CD4-positive, CD25-positive, alpha-beta regulatory T cell (primary cell): Measurements from ENCODE around the gene NEB. TPM values are rescaled to one million over a fixed set of nuclear protein-coding genes. Genes with fewer than 3 reads are reported as not detected.
A peak's percentile ranks its signal among the peaks of the same experiment; 100 is the strongest.

Source experiments
- ATAC-seq, 2 donors: fragments of 150-1000 bp; cut with Tn5 transposase; one replicate each; pipeline ENCODE4 v1.10.0; 2021; ENCODE audit warnings: low read depth in 2 of 2, moderate number of reproducible peaks in 2 of 2, moderate library complexity in 1 of 2
- DNase-seq, 3 donors: peaks; one replicate each; pipeline versions ENCODE4 v3.0.0 to v3.0.0-alpha.2; 2012 to 2022; ENCODE audit warnings: mixed read lengths in 1 of 3
- H3K27ac ChIP-seq: one replicate; pipeline ENCODE4 v1.7.0; 2013; ENCODE audit warnings: mild to moderate bottlenecking, low read length; ENCODE audit not compliant: insufficient read depth, poor library complexity, severe bottlenecking
- H3K27me3 ChIP-seq: one replicate; pipeline ENCODE4 v1.7.0; 2013; ENCODE audit warnings: low read length; ENCODE audit not compliant: control insufficient read depth, insufficient read depth
- H3K36me3 ChIP-seq: one replicate; pipeline ENCODE4 v1.7.0; 2013; ENCODE audit warnings: mild to moderate bottlenecking, low read length, moderate library complexity; ENCODE audit not compliant: control insufficient read depth, insufficient read depth
- H3K4me1 ChIP-seq: 2 replicates; pipeline ENCODE4 v1.7.0; 2013; ENCODE audit warnings: mild to moderate bottlenecking, low read length; ENCODE audit not compliant: insufficient read depth, control insufficient read depth, poor library complexity, severe bottlenecking
- H3K4me3 ChIP-seq: one replicate; pipeline ENCODE4 v1.7.0; 2013; ENCODE audit warnings: low read depth, mild to moderate bottlenecking, low read length, moderate library complexity
- H3K9me3 ChIP-seq, 2 experiments: 1 replicate in 1 of 2; 2 replicates in 1 of 2; pipeline ENCODE4 v1.7.0; 2013; ENCODE audit warnings: low read length in 2 of 2, mild to moderate bottlenecking in 1 of 2, moderate library complexity in 1 of 2; ENCODE audit not compliant: control insufficient read depth in 2 of 2
- H3K27ac Mint-ChIP-seq, 3 donors: one replicate each; pipeline ENCODE4 v1.8.0; 2020 to 2022; ENCODE audit warnings: mild to moderate bottlenecking in 3 of 3, mixed read lengths in 3 of 3, moderate library complexity in 2 of 3
- H3K27me3 Mint-ChIP-seq: one replicate; pipeline ENCODE4 v1.8.0; 2022; ENCODE audit warnings: mild to moderate bottlenecking, mixed read lengths
- H3K36me3 Mint-ChIP-seq: one replicate; pipeline ENCODE4 v1.8.0; 2020; ENCODE audit warnings: mixed read lengths
- H3K4me1 Mint-ChIP-seq, 4 donors: one replicate each; pipeline ENCODE4 v1.8.0; 2020 to 2022; ENCODE audit warnings: mixed read lengths in 4 of 4, mild to moderate bottlenecking in 1 of 4
- H3K4me3 Mint-ChIP-seq, 4 donors: one replicate each; pipeline ENCODE4 v1.8.0; 2020 to 2022; ENCODE audit warnings: mild to moderate bottlenecking in 4 of 4, mixed read lengths in 4 of 4, moderate library complexity in 3 of 4
- H3K9me3 Mint-ChIP-seq, 7 donors: one replicate each; pipeline ENCODE4 v1.8.0; 2020 to 2022; ENCODE audit warnings: mixed read lengths in 7 of 7, mild to moderate bottlenecking in 3 of 7, moderate library complexity in 2 of 7
- polyA plus RNA-seq, 4 donors: library from polyadenylated mRNA; unstranded; fragments of 300-500 nt; fragmentation: Illumina TruSeq; gene quantifications; one replicate each; pipeline ENCODE4 v1.2.3, GENCODE V29; 2021
- total RNA-seq: library from RNA; stranded (reverse); gene quantifications from one replicate; pipeline ENCODE4 v1.2.3, GENCODE V29; 2022

NEB gene
- total and polyA plus RNA-seq, 5 donors from 2014 or later = 0.06 to 1.3 (median 0.24) TPM; not detected in 1

DNA sequence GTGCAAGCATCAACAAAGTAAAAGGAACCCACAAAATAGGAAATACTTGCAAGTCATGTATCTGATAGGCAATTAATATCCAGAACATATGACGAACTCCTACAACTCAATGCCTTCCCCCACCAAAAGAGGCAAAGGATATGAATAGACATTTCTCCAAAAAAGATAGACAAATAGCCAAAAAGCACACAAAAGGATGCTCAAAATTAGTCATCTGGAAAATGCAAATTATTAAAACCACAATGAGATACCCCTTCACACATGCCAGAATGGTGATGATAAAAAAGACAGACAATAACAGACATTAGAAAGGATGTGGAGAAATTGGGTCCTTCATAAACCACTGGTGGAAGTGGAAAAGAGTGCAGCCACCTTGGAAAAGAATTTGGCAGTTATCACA lies 248.2 kb downstream of the NEB start:
- no peak overlapping the region for H3K4me3 ChIP-seq
- H3K4me1 ChIP-seq = no peaks in the 10 kb centered on the region
- Mint-ChIP-seq H3K4me3 (no peak overlapping the region), H3K36me3 (peaks cover 40% of the 10 kb centered on the region), H3K27me3 (no peaks in the 10 kb centered on the region), H3K4me1 (peaks cover 3 to 12% (median 5%) of the 10 kb centered on the region in 4 donors), H3K27ac (no peak overlapping the region), H3K9me3 (no peaks in the 10 kb centered on the region)
- no peak overlapping the region for H3K27ac ChIP-seq
- peaks cover 8% of the 10 kb centered on the region for H3K36me3 ChIP-seq
- no peaks in the 10 kb centered on the region for H3K9me3 ChIP-seq
- H3K27me3 ChIP-seq = no peaks in the 10 kb centered on the region
- DNase-seq (no peak), ATAC-seq (no peak)

DNA sequence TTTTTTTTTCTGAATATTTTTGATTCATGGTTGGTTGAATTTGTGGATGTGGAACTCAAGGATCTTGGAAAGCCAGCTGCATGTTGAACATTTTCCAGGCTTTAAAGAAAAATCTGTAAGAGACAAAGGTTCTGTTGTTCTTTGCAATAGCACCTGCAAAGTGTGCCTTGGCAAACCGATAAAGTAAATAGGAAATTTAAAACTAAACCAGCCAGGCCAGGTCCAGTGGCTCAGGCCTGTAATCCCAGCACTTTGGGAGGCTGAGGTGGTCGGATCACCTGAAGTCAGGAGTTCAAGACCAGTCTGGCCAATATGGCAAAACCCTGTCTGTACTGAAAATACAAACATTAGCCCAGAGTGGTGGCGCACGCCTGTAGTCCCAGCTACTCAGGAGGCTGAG lies 250.2 kb downstream of the NEB start:
- no peak overlapping the region for H3K27ac ChIP-seq
- Mint-ChIP-seq H3K4me1 (peaks cover 3 to 12% (median 8%) of the 10 kb centered on the region in 4 donors), H3K36me3 (peaks cover 36% of the 10 kb centered on the region), H3K27ac (no peak overlapping the region), H3K4me3 (no peak overlapping the region), H3K9me3 (no peaks in the 10 kb centered on the region), H3K27me3 (no peaks in the 10 kb centered on the region)
- no peaks in the 10 kb centered on the region for H3K9me3 ChIP-seq
- H3K27me3 ChIP-seq = no peaks in the 10 kb centered on the region
- DNase-seq = no peak
- no peak for ATAC-seq
- peaks cover 11% of the 10 kb centered on the region for H3K36me3 ChIP-seq
- H3K4me1 ChIP-seq = no peaks in the 10 kb centered on the region
- H3K4me3 ChIP-seq = no peak overlapping the region

DNA sequence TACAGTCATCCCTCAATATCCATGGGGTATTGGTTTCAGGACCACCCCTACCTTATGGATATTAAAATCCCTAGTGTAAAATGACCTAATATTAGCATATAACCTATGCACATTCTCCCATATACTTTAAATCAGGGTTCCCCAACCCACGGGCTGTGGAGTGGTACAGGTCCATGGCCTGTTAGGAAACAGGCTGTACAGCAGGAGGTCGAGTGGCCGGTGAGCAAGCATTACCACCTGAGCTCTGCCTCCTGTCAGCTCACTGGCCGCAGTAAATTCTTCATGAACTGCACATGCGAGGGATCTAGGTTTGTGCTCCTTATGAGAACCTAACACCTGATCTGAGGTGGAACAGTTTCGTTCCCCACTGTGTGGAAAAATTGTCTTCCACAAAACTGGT lies 250.7 kb downstream of the NEB start:
- no peaks in the 10 kb centered on the region for H3K27me3 ChIP-seq
- DNase-seq = no peak
- Mint-ChIP-seq H3K36me3 (peaks cover 42% of the 10 kb centered on the region), H3K27me3 (no peaks in the 10 kb centered on the region), H3K9me3 (no peaks in the 10 kb centered on the region), H3K4me3 (no peak overlapping the region), H3K4me1 (peaks cover 3 to 18% (median 8%) of the 10 kb centered on the region in 4 donors), H3K27ac (no peak overlapping the region)
- no peak overlapping the region for H3K4me3 ChIP-seq
- no peaks in the 10 kb centered on the region for H3K4me1 ChIP-seq
- no peak for ATAC-seq
- H3K27ac ChIP-seq = no peak overlapping the region
- H3K36me3 ChIP-seq = peaks cover 11% of the 10 kb centered on the region
- no peaks in the 10 kb centered on the region for H3K9me3 ChIP-seq

DNA sequence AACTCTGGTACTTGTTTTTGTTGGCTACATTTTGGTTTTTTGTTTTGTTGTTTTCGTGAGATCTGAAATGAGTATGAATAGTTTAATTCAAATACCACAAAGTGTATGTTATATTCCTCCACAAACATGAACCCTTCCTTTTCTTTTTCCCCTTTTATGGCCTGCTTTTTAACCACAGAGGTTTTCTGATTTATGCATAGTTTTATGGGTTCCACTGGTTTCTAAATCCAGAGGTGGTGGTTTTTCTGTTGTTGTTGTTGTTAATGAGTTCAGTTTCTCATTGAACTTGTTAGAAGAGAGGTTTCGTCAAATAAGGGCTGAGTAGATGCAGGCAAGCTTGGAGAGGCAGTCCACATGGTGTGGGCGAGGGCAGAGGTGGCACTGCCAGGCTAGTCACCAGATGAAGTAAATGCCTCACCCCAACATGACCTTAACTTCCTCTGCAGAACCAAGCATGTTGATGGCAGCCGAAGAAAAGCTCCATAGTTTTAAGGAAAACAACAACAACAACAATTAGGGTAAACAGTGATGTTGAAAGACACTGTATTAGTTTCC lies 252.0 kb downstream of the NEB start:
- Mint-ChIP-seq H3K4me3 (no peak overlapping the region), H3K27me3 (no peaks in the 10 kb centered on the region), H3K4me1 (peaks cover 3 to 19% (median 8%) of the 10 kb centered on the region in 4 donors), H3K27ac (peak overlapping the region in 2 of 3 donors; percentile 18 to 80), H3K36me3 (peaks cover 45% of the 10 kb centered on the region), H3K9me3 (no peaks in the 10 kb centered on the region)
- H3K4me3 ChIP-seq = no peak overlapping the region
- no peaks in the 10 kb centered on the region for H3K27me3 ChIP-seq
- H3K4me1 ChIP-seq = no peaks in the 10 kb centered on the region
- DNase-seq = no peak
- ATAC-seq = no peak
- peaks cover 18% of the 10 kb centered on the region for H3K36me3 ChIP-seq
- no peaks in the 10 kb centered on the region for H3K9me3 ChIP-seq
- H3K27ac ChIP-seq = no peak overlapping the region

DNA sequence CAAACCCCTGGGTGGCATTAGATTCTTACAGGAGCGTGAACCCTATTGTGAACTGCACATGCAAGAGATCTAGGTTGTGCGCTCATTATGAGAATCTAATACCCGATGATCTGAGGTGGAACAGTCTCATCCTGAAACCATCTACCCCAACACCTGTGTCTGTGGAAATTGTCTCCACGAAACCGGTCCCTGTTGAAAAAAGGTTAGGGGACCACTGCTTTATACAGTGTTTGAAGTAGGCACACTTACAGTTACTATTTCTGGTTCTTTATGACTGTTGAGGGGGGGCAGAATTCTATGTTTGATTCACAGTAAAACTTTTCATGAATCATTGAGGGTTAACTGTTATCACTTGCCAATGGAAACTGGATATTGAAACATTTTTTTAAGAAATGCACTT lies 252.5 kb downstream of the NEB start:
- no peak overlapping the region for H3K4me3 ChIP-seq
- Mint-ChIP-seq H3K27me3 (no peaks in the 10 kb centered on the region), H3K27ac (peak overlapping the region in 1 of 3 donors; percentile 80), H3K36me3 (peaks cover 45% of the 10 kb centered on the region), H3K9me3 (no peaks in the 10 kb centered on the region), H3K4me3 (no peak overlapping the region), H3K4me1 (peaks cover 3 to 19% (median 8%) of the 10 kb centered on the region in 4 donors)
- no peak for ATAC-seq
- H3K4me1 ChIP-seq = no peaks in the 10 kb centered on the region
- peaks cover 21% of the 10 kb centered on the region for H3K36me3 ChIP-seq
- no peak overlapping the region for H3K27ac ChIP-seq
- H3K27me3 ChIP-seq = no peaks in the 10 kb centered on the region
- no peak for DNase-seq
- no peaks in the 10 kb centered on the region for H3K9me3 ChIP-seq

DNA sequence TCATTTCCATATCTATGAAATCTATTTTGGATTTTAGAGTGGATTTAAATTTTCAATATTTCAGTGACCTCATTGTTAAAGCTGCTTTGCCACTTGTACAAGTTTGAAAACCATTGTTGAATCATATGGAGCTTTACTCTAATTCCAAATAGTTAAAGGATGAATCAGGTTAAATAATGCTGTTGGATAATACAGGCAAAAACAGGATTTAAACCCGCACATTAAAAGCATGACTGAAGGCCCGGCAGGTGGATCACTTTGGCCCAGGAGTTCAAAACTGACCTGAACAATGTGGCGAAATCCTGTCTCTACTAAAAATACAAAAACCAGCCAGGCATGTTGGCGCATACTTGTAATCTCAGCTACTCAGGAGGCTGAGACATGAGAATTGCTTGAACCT lies 256.3 kb downstream of the NEB start:
- Mint-ChIP-seq H3K4me1 (peaks cover 0 to 23% (median 8%) of the 10 kb centered on the region in 4 donors), H3K27ac (no peak overlapping the region), H3K27me3 (no peaks in the 10 kb centered on the region), H3K4me3 (no peak overlapping the region), H3K36me3 (peaks cover 36% of the 10 kb centered on the region), H3K9me3 (no peaks in the 10 kb centered on the region)
- H3K9me3 ChIP-seq = no peaks in the 10 kb centered on the region
- H3K4me1 ChIP-seq = no peaks in the 10 kb centered on the region
- H3K27me3 ChIP-seq = no peaks in the 10 kb centered on the region
- H3K36me3 ChIP-seq = peaks cover 47% of the 10 kb centered on the region
- no peak overlapping the region for H3K27ac ChIP-seq
- DNase-seq (no peak), ATAC-seq (no peak)
- no peak overlapping the region for H3K4me3 ChIP-seq

DNA sequence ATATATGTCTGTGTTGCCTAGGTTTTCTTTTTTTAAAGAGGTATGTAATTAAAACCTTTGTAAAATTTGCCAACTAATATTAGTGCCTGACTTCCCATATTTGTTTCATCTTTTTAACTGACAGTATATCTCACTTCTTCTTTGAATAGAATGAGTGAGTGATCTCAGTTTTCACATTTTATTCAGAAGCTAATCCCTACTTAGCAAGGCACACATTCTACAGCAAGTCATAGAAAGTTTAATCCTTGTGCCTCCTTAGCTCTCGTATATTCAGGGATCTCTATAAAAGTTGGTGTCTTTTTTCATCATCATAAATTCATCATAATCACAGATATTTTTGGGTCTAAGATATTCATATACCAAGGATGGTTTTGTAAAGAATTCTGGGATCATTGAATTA lies 258.0 kb downstream of the NEB start:
- Histone ChIP-seq H3K27ac (no peak overlapping the region), H3K36me3 (peaks cover 47% of the 10 kb centered on the region), H3K9me3 (no peaks in the 10 kb centered on the region), H3K4me1 (no peaks in the 10 kb centered on the region), H3K27me3 (no peaks in the 10 kb centered on the region), H3K4me3 (no peak overlapping the region)
- Mint-ChIP-seq H3K36me3 (peaks cover 39% of the 10 kb centered on the region), H3K27ac (no peak overlapping the region), H3K4me3 (no peak overlapping the region), H3K9me3 (peaks cover 0 to 2% (median 0%) of the 10 kb centered on the region in 7 donors), H3K27me3 (no peaks in the 10 kb centered on the region), H3K4me1 (peaks cover under 1 to 15% (median 10%) of the 10 kb centered on the region in 4 donors)
- ATAC-seq (no peak), DNase-seq (no peak)

DNA sequence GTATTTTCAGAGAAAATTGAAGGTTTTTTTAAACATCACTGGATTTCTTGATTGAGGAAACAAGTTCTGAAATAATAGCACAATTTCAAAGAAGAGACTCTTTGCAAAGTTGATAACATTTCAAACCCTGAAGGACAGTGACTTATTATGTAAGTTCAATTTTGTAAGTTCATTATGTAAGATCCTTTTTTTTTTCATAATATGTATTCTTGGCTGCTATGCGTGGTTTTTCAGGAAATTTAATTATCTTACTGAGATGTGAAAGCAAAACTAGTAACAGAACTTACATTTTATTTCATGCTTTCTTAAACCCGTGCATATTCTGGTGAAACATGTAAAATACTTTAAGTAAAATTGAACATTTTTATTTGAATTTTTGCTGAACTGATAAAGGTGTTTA lies 259.2 kb downstream of the NEB start:
- DNase-seq = peak in 1 of 3 donors; percentile 7
- no peaks in the 10 kb centered on the region for H3K4me1 ChIP-seq
- no peak overlapping the region for H3K27ac Mint-ChIP-seq
- no peaks in the 10 kb centered on the region for H3K9me3 ChIP-seq
- no peak for ATAC-seq
- no peak overlapping the region for H3K27ac ChIP-seq
- H3K4me1 Mint-ChIP-seq = peaks cover 0 to 10% (median 8%) of the 10 kb centered on the region in 4 donors
- peaks cover 39% of the 10 kb centered on the region for H3K36me3 Mint-ChIP-seq
- no peak overlapping the region for H3K4me3 ChIP-seq
- no peak overlapping the region for H3K4me3 Mint-ChIP-seq
- H3K27me3 Mint-ChIP-seq = no peaks in the 10 kb centered on the region
- no peaks in the 10 kb centered on the region for H3K27me3 ChIP-seq
- peaks cover 53% of the 10 kb centered on the region for H3K36me3 ChIP-seq
- peaks cover 0 to 2% (median 0%) of the 10 kb centered on the region in 7 donors for H3K9me3 Mint-ChIP-seq
